Activated CD4-positive, CD25-positive, alpha-beta regulatory T cell treated with anti-CD3 and anti-CD28 coated beads, Interleukin-2, amount 50 U/mL, for 24 hours (primary cell): ENCODE measurements around the gene MAGIX.

Source experiments
- ATAC-seq, 2 donors: fragments of 150-1000 bp; cut with Tn5 transposase; one replicate each; pipeline ENCODE4 v1.10.0; 2021; ENCODE audit warnings: mild to moderate bottlenecking in 1 of 2, moderate library complexity in 1 of 2

Gene MAGIX

GRCh38 chrX:49184294-49185281 lies 22.0 kb downstream of the MAGIX start:
- peak; percentile 51 to 52 for ATAC-seq

GRCh38 chrX:49186125-49187027 lies 23.8 kb downstream of the MAGIX start, which contains the start of gene PRICKLE3:
Gene PRICKLE3 (minus strand): TSS chrX:49186373. CDS start chrX:49186297, 76 bp downstream.
- ATAC-seq = peak in 1 of 2 donors; percentile 11

GRCh38 chrX:49187028-49187394 lies 24.5 kb downstream of the MAGIX start:
- ATAC-seq = no peak

DNA sequence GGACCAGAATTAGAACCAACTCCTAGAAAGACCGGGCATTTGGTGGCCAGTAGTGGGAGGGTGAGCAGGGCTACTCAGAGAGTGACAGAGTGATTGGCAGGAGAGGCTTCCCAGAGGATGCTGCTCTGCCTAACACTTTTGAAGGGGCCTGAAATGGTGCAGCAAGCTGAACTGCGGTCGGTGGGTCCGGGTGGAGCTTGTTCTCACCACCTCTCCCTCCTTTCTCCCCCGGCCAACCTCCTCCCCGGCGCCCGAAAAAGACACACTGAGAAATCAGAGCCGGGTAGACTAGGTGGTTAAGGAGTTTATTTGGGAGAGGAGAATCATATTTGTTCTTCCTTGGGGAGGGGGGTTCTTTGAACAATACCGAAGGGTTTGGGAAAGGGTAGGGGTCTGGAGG lies 25.0 kb downstream of the MAGIX start:
- no peak for ATAC-seq

- ATAC-seq = no peak
Observed at GRCh38 chrX:49188468-49189076, 26.0 kb downstream of the MAGIX start.

DNA sequence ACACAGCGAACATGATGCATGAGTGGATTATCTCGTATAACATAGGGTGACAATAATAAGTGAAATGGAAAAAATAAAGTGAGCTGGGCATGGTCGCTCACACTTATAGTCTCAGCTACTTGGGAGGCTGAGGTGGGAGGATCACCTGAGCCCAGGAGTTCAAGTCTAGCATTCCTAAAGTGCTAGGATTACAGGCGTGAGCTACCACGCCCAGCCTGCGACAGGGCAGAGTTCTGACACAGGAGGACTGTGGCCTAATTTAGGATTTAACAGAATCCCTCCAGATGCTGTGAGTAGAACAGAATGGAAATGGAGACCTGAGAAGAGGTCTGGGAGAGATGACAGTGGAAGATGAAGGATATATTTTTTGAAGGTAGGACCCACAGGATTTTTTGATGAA lies 27.0 kb downstream of the MAGIX start:
- no peak for ATAC-seq

DNA sequence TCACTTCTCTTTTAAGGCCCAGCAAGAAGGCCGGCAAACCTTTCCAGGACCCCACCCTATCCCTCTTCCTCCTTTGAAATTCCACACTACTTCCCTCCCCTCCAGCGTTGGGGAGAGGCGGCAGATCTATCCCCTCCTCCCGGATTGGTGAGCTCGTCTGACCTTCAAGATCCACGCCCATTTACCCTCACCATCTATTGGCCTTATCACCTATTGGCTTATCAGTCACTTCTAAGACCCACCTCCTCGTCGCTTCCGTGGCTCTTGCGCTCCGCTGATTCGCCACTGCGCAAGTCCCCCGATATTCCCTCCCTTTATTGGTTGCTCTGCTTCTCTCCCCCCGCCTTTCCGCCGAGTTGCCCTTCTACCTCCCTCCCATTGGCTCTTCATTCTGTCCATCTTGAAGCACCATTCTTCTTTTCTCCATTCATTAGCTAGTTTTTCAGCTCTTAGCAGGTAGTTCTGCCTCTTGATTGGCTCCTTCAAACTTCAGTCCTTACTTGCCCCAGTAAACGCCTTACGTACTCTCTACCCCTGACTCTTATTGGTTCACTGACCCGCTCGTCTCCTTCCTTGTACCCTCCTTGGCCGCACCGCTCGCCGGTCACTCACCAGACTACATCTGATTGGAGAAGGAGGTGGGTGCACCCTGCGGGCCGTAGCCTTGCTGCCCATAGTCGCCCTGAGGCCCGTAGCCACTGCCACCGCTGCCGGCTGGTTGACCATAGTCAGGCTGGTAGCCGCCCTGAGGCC lies 28.4 kb downstream of the MAGIX start:
- ATAC-seq = peak; percentile 92 to 94

GRCh38 chrX:49191574-49192011 lies 29.0 kb downstream of the MAGIX start:
- peak; percentile 1 to 5 for ATAC-seq

DNA sequence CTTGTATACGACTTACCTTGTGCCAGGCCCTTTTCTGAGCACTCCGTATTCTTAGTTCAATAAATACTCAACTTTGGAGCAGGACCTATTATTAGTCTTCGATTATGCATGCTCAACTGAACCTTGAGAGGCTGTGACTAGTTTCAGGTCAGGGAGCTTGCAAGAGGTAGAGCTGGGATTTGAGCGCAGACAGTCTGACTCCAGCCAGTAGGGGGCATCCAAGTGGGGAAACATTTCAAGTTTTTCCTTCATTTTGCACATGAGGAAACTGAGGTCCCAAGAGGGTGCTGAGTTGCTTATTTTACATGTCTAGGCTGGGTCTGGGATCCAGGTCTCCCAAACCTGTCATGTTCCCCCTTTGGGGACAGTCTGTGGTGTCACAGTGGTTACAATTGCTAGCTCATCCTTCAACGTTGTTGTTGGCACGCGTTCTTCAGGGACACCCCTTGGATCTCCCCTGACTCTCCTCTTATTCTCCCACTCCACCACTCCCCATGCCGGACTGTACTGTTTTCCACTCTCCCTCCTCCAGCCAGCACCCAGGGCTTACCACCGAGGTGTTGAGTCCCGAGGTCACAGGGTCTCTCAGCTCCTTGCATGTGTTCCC lies 30.3 kb downstream of the MAGIX start:
- no peak for ATAC-seq

- ATAC-seq = no peak
Observed at GRCh38 chrX:49193542-49193964, 31.0 kb downstream of the MAGIX start.

DNA sequence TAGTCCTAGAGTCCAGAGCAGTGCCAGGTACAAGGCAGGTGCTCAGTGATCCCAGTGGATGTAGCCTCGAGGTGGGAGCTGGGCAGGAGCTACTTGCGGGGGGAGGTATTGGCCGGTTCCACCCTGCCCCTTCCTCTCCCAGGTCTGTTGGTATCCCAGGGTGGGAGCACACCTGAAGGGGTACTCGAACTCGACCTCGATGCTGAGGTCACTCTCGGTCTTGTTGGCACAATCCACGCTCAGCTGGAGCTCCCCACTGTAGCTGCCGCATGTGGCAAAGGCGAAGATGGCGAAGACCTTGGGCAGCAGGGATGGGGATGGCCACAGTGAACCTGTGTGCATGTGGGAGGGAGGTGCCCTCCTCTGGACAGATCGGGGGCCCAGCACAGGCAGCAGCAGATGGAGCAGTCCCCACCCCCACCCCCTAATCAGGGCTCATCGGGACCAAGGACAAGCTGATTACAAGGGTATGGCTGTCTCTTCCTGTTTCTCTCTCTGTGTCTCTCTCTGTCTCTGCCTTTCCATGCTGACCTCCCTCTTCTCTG lies 35.1 kb downstream of the MAGIX start:
- ATAC-seq = no peak

- no peak for ATAC-seq
Observed at GRCh38 chrX:49198540-49199314, 36.2 kb downstream of the MAGIX start.

GRCh38 chrX:49199315-49199595 lies 36.7 kb downstream of the MAGIX start:
- ATAC-seq = no peak

GRCh38 chrX:49199906-49200771 lies 37.6 kb downstream of the MAGIX start, which contains the start of gene SYP:
Gene SYP (minus strand): TSS chrX:49200193. CDS start chrX:49200186, 7 bp downstream.
- ATAC-seq = peak; percentile 99

DNA sequence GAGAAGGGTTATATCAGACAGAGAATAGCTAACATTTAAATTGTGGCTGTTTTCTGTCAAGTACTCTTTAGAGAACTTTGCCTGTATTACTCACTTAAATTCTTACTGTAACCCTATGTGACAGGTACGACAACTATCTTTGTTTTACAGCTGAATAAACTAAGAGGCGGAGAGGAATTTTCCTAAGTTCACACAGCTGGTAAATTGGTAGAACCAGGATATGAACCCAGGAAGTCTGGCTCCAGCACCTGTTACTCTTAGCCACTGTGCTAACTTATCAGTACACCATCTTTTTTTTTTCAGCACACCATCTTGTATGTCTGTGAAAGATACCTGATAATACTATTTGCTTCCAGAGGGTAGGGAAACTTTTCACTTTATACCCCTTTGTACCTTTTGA lies 39.5 kb downstream of the MAGIX start:
- no peak for ATAC-seq

DNA sequence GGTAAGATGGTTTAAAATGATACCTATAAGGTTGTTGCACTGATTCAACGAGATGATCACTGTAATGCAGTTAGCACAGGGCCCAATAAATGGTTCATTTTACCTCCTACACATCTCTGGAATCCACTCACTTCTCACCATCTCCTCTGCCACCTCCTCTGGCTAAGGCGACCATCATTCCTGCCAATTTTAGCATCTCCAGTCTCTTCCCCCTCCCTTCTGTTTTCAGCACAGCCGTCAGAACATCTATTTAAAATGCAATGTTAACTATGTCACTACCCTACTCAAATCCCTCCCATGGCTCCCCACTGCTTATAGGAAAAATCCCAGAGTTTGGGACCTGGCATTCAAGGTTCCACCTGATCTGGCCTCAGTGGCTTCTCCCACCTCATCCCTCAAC lies 41.0 kb downstream of the MAGIX start:
- ATAC-seq = no peak

GRCh38 chrX:49204017-49204416 lies 41.5 kb downstream of the MAGIX start:
- ATAC-seq = no peak

- no peak for ATAC-seq
Observed at GRCh38 chrX:49204709-49205108, 42.2 kb downstream of the MAGIX start.

DNA sequence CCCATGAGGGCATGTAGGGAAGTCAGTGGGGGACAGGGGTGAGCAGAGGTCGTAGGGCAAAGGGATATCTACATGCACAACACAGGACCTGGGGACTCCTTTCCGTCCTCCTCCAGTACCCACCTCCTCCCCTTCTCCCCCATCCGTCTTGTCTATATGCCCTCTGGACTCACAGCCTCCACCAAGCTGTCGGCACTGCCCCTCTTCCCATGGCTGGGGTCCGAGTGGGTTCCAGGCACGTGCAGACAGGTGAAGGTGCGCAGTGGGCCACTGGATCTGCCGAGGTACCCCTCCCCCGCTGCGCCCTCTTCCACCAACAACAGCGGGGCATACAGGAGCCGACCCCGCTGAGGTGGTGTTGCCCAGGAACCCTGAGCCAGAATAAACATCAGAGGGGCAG lies 42.9 kb downstream of the MAGIX start:
- ATAC-seq = no peak

DNA sequence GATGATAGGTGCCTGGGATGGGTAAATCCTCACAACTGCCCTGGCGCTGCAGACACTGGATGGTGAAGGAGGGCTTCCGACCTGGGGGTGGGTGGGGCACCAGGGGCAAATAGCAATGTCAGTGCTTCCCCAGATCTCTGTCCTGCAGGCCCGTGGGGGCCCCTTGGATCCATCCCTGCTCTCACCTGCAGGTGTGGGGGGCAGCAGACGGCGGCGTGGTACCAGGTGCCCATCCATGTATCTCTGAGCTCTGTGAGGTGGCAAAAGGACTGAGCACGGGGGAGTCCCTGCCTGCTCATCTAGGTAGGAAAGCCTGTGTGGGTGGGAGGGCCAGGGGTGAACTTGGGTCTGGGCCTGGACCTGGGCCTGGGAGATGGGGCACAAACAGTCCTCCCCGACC lies 44.0 kb downstream of the MAGIX start:
- ATAC-seq = no peak
